NCI-H526 (cell line): ENCODE data around the gene STAT6.
"Not testable (repeated sequence)": the region's sequence is repeated elsewhere in the genome, so short reads cannot be mapped to it uniquely, and the experiment has no call there.

Source experiments
- DNase-seq, 2 experiments: peaks; one replicate each; lab custom pipeline; 2025; lab: John Stamatoyannopoulos, UW

The STAT6 gene

GRCh38 chr12:57126061-57126460 lies 14.9 kb upstream of the STAT6 start:
- no peak for DNase-seq

GRCh38 chr12:57124261-57124877 lies 13.2 kb upstream of the STAT6 start:
- peak; percentile 64 to 84 for DNase-seq

GRCh38 chr12:57123813-57124212 lies 12.7 kb upstream of the STAT6 start:
- no peak for DNase-seq

GRCh38 chr12:57120718-57121117 lies 9.6 kb upstream of the STAT6 start:
- DNase-seq, result not testable (repeated sequence)

DNA sequence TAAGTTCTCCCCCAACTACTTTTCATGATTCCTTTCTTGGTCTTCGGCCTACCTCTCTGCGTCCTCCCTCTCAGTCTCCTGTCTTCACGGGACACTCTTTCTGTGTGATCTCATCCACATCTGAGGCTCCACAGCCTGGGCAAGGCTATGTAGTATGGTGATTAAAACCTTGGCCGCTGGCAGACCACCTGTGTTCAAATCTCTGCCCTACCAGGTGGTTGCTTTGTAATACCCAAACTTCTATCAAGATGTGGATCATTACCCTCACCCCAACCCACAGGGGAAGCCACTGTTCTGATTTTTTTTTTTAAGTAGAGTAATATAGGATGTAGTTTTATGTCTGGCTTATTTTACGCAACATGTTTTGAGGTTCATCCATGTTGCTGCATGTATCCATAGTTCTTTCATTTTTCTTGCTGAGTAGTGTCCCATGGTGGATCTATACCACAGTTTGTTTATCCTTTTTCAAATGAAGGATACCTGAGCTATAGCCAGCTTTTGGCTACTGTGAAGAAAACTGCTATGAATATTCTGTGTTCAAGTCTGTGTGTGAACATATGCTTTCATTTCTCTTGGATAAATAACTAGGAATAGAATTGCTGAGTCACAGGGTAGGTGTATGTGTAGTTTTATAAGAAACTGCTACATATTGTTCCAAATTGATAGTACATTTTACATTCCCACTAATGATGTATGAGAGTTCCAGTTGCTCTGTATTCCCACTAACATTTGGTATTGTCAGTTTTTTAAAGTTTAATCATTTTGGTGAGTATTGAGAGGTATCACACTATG lies 8.3 kb upstream of the STAT6 start:
- DNase-seq, result no peak

GRCh38 chr12:57118711-57119271 lies 7.6 kb upstream of the STAT6 start:
- no peak for DNase-seq

DNA sequence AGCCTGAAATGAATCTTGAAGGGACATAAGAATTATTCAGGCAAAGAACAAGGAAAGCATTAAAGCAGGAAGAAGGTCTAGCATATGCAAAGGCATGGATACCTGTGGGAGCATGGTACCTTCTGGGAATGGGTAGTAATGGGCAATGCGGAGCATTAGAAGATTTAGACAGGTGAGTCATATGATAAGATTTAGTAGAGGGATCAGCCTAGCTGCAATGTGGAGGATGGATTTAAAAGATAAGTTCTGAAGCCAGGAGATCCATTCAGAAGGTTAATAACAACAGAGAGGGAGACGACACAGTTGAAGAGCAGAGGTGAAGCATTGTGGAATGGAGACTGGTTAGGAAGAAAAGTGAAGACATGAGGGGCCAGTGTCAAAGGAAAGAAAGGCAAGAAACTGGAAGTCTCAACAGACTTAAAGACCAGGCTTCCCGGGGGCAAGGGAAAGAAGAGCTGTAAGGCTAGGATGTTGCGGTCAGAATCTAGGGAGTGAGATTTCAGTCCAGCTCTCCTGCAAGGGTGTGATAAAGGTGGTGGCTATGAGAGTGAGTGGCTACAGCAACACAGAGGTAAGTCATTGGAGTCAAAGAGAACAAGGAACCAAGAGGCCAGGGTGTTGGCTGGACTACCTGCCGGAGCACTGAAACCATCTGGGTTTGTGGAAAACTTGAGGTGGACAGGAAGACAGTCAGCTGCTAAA lies 5.6 kb upstream of the STAT6 start:
- DNase-seq, result no peak

DNA sequence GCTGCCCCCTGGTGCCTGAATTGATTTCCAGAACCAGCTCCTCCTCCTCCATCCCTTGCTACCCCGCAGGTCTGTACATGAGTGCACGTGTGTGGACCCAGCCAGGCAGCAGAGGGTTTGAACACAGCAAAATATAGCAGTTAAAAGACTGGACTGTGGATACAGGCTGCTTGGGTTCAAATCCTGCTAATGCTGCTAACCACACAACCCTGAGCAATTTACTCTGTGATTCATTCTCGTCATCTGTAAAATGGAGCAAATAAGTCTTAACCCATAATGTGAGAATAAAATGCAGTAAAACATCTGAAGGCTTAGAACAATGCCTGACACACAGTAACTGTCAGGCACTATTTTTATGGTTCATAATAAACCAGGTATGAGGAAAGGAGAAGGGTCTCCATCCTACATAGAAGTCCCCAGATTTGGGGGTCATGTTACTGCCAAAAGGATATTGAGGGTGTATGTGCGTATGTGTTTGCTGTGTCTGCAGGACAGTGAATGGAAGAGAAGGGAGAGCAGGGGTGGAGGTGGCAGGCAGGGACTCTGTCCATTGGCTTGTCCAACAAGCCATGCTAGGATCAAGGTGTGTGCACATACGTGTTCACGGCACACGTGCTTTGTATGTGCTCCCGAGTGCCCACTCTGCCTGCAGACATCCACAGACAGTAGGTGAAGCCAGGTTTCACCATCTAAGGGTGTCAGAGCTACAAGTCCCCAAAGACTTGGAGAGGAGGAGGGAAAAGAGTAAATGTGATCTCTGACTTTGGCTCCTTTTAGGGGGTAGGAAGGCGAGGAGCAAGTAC lies 1.5 kb upstream of the STAT6 start:
- no peak for DNase-seq

DNA sequence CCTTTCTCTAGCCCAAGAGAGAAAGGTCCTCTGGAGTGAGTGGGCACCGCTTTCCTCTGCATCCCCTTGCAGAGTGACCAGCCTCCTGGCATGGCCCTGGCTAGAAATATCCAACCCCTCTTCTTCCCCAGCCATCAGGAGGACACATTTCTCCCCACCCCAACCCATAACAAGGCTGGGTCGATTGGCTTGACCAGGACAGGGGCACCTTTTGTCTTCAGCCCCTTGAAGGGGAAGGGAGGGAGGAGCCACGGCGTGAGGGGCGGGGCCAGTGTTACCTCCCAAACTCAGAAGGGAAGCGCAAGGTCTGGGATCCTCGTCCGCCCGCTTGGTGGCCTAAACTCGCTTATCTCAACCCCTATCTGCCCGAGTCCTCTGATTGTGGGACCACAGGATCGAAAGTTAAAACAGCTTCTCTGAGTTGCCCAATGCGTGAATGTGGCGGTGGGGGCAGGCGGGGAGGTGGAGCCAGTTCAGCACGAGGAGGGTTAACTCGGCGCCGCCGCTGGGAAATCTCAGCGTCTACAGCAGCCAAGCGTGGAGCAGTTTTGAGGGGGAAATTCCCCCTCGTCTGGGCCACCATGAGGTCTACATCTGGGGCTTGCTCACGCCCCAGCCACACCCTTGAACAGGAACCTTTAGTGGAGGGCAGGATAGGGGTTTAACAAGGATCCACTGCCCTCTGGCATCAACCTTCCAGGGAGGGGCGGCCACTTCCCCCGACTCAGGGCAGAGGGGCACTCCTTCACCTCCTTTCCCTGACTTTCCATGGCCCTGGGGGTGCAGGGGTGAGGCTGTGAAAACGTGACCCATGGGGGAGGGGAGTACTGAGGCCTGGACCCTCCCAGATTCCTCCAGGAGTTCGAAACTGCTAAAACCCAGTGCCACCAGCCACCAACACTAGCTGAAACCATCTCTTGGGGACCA lies 795 bp downstream of the STAT6 start:
- peak; percentile 21 to 67 for DNase-seq

DNA sequence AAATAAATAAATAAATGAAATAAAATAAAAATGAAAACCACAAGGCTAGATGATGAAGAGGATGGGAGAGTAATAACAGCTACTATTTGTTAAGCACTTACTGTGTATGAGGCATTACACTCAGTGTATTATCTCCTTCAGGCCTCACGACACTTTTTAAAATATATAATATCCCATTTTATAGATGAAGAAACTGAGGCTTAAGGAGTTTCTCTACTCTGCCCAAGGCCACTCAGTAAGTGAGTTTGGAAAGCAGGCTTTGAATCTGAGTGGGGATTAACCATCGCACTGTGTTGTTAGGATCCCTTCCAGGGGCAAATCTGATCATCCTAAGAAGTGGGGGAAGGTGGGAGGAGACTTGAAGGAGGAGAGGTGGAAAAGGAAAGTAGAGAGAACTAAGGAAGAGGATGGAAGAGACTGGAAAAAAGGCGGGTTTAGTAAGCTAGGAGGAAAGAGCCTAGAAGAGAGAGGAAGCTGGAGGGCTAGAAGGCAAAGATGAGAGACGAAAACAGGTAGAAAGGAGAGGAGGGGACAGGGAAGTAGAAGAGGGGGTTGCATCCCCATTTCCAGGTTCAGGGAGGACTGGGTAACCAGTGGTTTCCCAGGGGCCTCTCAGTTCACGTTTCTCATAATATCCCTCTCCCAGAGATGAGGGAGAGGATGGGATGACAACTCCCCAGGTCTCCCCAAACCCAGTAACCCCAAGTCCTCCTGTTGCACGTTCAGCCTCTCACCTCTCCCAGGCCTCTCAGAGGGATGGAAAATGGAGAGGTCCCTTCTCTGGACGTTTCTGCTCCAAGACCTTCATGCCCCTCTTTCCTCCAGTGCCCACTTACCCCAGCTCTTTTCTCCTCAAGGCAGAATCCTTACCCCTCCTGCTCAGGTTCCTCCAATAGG lies 1.7 kb downstream of the STAT6 start:
- no peak for DNase-seq

DNA sequence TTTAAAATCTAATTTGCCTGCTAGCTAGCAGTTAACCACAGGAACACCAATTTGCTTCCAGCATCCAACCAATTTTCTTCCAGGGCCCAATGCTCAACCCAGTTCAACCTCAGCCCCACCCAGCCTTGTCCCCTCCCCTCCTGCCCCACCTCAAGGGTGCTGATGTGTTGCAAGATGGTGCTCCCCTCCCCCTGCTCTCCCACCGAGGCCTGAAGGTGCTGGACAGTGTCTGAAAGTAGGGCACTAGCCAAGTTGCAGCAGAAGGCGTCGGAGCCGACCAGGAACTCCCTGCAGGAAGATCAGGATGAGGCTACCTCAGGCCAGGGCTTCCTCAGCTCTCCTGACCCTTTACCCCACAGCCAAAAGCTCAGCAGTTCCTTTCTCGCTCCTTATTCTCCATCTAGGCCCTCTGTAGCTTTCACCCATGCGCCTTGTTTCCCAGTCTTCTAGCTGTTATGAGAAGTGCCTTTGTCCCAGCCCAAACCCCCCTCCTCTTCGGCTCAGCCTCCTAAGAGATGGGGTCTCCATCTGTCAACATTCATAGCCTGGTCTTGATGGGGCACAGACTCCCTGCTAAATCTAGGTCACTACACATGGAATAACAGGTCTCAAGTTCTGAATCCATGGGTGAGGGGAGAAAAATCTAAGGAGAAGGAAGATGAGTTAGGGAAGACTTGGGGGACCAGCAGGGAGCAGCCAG lies 3.6 kb downstream of the STAT6 start:
- DNase-seq, result peak; percentile 90 to 94

GRCh38 chr12:57106021-57106708 lies 5.0 kb downstream of the STAT6 start:
- DNase-seq, result no peak

GRCh38 chr12:57105011-57105753 lies 6.0 kb downstream of the STAT6 start:
- DNase-seq, result no peak

GRCh38 chr12:57104292-57104910 lies 6.8 kb downstream of the STAT6 start:
- DNase-seq, result no peak

DNA sequence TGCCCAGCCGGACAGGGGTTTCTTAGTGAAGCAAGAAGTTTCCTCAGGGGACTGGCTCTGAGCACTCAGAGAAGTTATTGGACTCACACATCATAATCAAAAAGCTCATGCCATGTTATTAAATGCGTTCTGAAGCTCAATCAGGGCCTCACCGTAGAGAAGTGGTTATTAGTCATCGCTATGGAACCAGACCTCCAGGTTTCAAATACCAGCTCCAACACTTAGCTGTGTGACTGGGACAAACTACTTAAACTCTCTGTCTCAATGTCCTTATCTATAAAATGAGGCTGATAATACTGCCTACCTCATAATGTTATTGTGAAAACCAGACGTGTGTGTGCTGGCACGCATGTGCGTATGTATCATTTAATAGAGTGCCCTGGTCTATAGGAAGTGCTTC lies 7.3 kb downstream of the STAT6 start:
- no peak for DNase-seq

DNA sequence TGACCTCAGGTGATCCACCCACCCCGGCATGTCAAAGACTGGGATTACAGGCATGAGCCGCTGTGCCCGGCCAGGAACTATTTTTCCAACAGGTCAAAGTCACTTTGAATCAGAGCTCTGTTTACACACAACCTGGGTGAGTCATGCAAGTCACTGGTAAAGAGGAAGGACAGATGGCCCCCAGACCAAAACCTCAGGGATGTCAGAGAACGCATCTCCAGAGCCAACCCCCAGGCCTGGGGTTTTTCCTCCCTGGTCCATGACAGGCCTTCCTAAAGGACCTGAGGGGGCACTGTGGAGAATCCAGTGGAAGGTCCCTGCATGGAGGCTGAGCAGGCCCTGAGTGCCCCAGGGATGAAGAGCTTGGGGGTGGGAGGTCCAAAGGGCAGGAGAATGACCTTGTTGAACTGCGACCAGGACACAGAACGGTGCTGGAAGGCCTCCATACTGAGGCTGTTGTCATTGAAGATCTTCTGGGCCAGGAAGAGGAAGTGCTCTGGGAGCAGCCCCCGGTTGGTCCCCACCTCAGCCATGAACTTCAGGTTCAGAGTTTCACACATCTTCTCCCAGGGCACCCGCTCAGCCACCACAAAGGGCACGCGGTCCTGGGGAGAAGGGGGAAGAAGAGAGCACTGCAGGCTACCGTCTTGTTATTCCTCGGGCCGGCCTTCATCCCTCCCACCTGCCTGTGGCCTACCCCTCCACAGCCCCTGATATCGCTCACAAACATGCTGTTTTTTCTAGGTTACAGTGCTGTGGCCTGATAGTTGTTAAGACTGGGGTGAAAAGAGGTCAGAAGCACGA lies 9.1 kb downstream of the STAT6 start:
- no peak for DNase-seq
